CD14-positive monocyte (primary cell): ENCODE data around the gene TPM2. TPM values are rescaled to one million over a fixed set of nuclear protein-coding genes. Genes with fewer than 3 reads are reported as not detected.
A peak's percentile ranks its signal among the peaks of the same experiment; 100 is the strongest.

ENCODE experiments used
- DNase-seq, 3 donors: peaks; one replicate each; pipeline ENCODE4 v3.0.0-alpha.2; 2011 to 2022
- H2AFZ ChIP-seq: 2 replicates; pipeline ENCODE4 v1.6.0; 2012; ENCODE audit warnings: mild to moderate bottlenecking, low read depth, low read length, inconsistent platforms; ENCODE audit not compliant: insufficient read depth, poor library complexity, severe bottlenecking
- H3K27ac ChIP-seq, 2 donors: 1 replicate in 1 of 2; 2 replicates in 1 of 2; pipeline ENCODE4 v1.5.1; 2012 to 2013; ENCODE audit warnings: low read length in 2 of 2, control low read depth in 1 of 2, inconsistent platforms in 1 of 2, low read depth in 1 of 2, mild to moderate bottlenecking in 1 of 2
- H3K27me3 ChIP-seq, 2 donors: one replicate each; pipeline versions ENCODE4 v1.6.0 to v1.6.1; 2011 to 2013; ENCODE audit warnings: low read length in 2 of 2; ENCODE audit not compliant: control insufficient read depth in 2 of 2, insufficient read depth in 2 of 2
- H3K36me3 ChIP-seq, 2 donors: replicated peaks in 1 of 2; 1 replicate in 1 of 2; 2 replicates in 1 of 2; pipeline versions ENCODE4 v1.5.1 to v1.6.1; 2012 to 2013; ENCODE audit warnings: low read length in 2 of 2, control low read depth in 1 of 2, inconsistent platforms in 1 of 2, mild to moderate bottlenecking in 1 of 2; ENCODE audit not compliant: insufficient read depth in 2 of 2, control insufficient read depth in 1 of 2
- H3K4me1 ChIP-seq, 2 donors: 1 replicate in 1 of 2; 2 replicates in 1 of 2; pipeline versions ENCODE4 v1.5.1 to v1.6.1; 2012 to 2013; ENCODE audit warnings: low read length in 2 of 2, control low read depth in 1 of 2, inconsistent platforms in 1 of 2, mild to moderate bottlenecking in 1 of 2, moderate library complexity in 1 of 2; ENCODE audit not compliant: insufficient read depth in 2 of 2, control insufficient read depth in 1 of 2
- H3K4me2 ChIP-seq: replicated peaks from 2 replicates; pipeline ENCODE3; 2012; ENCODE audit warnings: low read length, moderate library complexity, mild to moderate bottlenecking; ENCODE audit not compliant: poor library complexity, severe bottlenecking; ENCODE audit errors: extremely low read depth
- H3K4me3 ChIP-seq, 3 experiments: fragments of 200-600 bp in 1 of 3; sonication (generic) in 1 of 3; replicated peaks in 1 of 3; 1 replicate in 2 of 3; 2 replicates in 1 of 3; pipeline ENCODE4 v1.5.1; 2011 to 2013; ENCODE audit warnings: low read length in 3 of 3, mild to moderate bottlenecking in 3 of 3, control low read depth in 2 of 3, low read depth in 2 of 3, inconsistent platforms in 1 of 3, moderate library complexity in 1 of 3
- H3K79me2 ChIP-seq: 2 replicates; pipeline ENCODE4 v1.6.0; 2012; ENCODE audit warnings: mild to moderate bottlenecking, control low read depth, inconsistent platforms, low read length, moderate library complexity; ENCODE audit not compliant: insufficient read depth
- H3K9ac ChIP-seq: 2 replicates; pipeline ENCODE4 v1.6.0; 2017; ENCODE audit warnings: low read length, mild to moderate bottlenecking; ENCODE audit not compliant: insufficient read depth, poor library complexity, severe bottlenecking
- H3K9me3 ChIP-seq, 2 donors: replicated peaks in 1 of 2; 1 replicate in 1 of 2; 2 replicates in 1 of 2; pipeline versions ENCODE4 v1.5.1 to v1.6.1; 2012 to 2013; ENCODE audit warnings: low read length in 2 of 2, control low read depth in 1 of 2; ENCODE audit not compliant: control insufficient read depth in 1 of 2, insufficient read depth in 1 of 2
- H4K20me1 ChIP-seq: 2 replicates; pipeline ENCODE4 v1.6.0; 2012; ENCODE audit warnings: mild to moderate bottlenecking, low read length, control low read depth, moderate library complexity; ENCODE audit not compliant: insufficient read depth
- H3K27ac Mint-ChIP-seq, 7 donors: one replicate each; pipeline ENCODE4 v1.8.0; 2020; ENCODE audit warnings: mild to moderate bottlenecking in 7 of 7, mixed read lengths in 7 of 7, moderate library complexity in 6 of 7, inconsistent platforms in 2 of 7
- H3K27me3 Mint-ChIP-seq, 3 donors: one replicate each; pipeline ENCODE4 v1.8.0; 2021 to 2022; ENCODE audit warnings: low read depth in 3 of 3, mild to moderate bottlenecking in 3 of 3, mixed read lengths in 3 of 3, moderate library complexity in 3 of 3, inconsistent platforms in 1 of 3
- H3K36me3 Mint-ChIP-seq, 2 donors: one replicate each; pipeline ENCODE4 v1.8.0; 2020; ENCODE audit warnings: mixed read lengths in 2 of 2, inconsistent platforms in 1 of 2, mild to moderate bottlenecking in 1 of 2
- H3K4me1 Mint-ChIP-seq: one replicate; pipeline ENCODE4 v1.8.0; 2020; ENCODE audit warnings: mild to moderate bottlenecking, mixed read lengths
- H3K4me3 Mint-ChIP-seq, 2 donors: one replicate each; pipeline ENCODE4 v1.8.0; 2020; ENCODE audit warnings: mild to moderate bottlenecking in 2 of 2, mixed read lengths in 2 of 2, moderate library complexity in 1 of 2
- H3K9me3 Mint-ChIP-seq, 7 donors: one replicate each; pipeline ENCODE4 v1.8.0; 2020 to 2022; ENCODE audit warnings: mixed read lengths in 7 of 7, mild to moderate bottlenecking in 6 of 7, moderate library complexity in 6 of 7, inconsistent platforms in 2 of 7
- WGBS: methylation state at CpG from one replicate; pipeline ENCODE4 v1.1.5; 2013; ENCODE audit warnings: missing lambda C conversion rate; ENCODE audit not compliant: insufficient coverage; 5-methylcytosine and 5-hydroxymethylcytosine counted together
- intact Hi-C, 2 donors: fragments of 100-400 bp; cut with micrococcal nuclease; formaldehyde crosslinking; loops; one replicate each; pipeline versions ENCODE4 v1.15.0 to v1.15.1; 2023
- polyA plus RNA-seq, 3 donors: library from polyadenylated mRNA; depleted of rRNA in 1 of 3; unstranded in 2 of 3; stranded (reverse) in 1 of 3; fragments of 300-500 nt in 2 of 3; fragments of >200 nt in 1 of 3; fragmentation: Illumina TruSeq in 2 of 3; gene quantifications; 1 replicate in 2 of 3; 2 replicates in 1 of 3; pipeline ENCODE4 v1.2.3, GENCODE V29; 2012 to 2021
- TF ChIP-seq, protein P1 (sequence below): fragments of 200-600 bp; IDR thresholded peaks from one replicate; pipeline ENCODE4 v1.8.0; 2022; ENCODE audit warnings: antibody characterized with exemption, mild to moderate bottlenecking

Gene TPM2
- polyA plus RNA-seq, 3 donors, result 7.7 TPM; not detected in 2

DNA sequence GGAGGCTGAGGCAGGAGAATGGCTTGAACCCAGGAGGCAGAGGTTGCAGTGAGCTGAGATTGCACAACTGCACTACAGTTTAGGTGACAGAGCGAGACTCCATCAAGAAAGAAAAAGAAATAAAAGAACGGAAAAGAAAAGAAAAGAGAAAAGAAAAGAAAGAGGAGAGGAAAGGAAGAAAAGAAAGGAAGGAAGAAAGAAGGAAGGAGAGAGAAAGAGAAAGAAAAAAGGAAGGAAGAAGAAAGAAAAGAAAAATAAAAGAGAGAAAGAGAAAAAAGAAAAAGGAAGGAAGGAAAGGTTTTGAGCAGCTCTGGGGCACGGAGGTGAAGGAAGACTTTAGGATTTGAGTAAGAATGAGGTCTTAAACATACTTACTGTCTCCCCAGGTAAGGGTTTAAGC, 23.9 kb upstream of the TPM2 start:
- no peaks in the 10 kb centered on the region for H3K9me3 Mint-ChIP-seq
- H3K27ac Mint-ChIP-seq, result peak overlapping the region in 1 of 7 donors; percentile 72
- WGBS, result 100% methylated on average over 2 of the region's 3 CpGs
- no peaks in the 10 kb centered on the region for H3K4me1 ChIP-seq
- peaks cover 0 to 2% (median 0%) of the 10 kb centered on the region in 3 donors for H3K27me3 Mint-ChIP-seq
- H3K4me2 ChIP-seq, result no peak overlapping the region
- TF ChIP-seq, protein P1, sequence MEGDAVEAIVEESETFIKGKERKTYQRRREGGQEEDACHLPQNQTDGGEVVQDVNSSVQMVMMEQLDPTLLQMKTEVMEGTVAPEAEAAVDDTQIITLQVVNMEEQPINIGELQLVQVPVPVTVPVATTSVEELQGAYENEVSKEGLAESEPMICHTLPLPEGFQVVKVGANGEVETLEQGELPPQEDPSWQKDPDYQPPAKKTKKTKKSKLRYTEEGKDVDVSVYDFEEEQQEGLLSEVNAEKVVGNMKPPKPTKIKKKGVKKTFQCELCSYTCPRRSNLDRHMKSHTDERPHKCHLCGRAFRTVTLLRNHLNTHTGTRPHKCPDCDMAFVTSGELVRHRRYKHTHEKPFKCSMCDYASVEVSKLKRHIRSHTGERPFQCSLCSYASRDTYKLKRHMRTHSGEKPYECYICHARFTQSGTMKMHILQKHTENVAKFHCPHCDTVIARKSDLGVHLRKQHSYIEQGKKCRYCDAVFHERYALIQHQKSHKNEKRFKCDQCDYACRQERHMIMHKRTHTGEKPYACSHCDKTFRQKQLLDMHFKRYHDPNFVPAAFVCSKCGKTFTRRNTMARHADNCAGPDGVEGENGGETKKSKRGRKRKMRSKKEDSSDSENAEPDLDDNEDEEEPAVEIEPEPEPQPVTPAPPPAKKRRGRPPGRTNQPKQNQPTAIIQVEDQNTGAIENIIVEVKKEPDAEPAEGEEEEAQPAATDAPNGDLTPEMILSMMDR, result peak; percentile 15
- peaks cover 0 to 90% of the 10 kb centered on the region in 2 donors for H3K36me3 Mint-ChIP-seq
- peaks cover 97% of the 10 kb centered on the region for H4K20me1 ChIP-seq
- no peak overlapping the region for H3K27ac ChIP-seq
- H2AFZ ChIP-seq, result no peak overlapping the region
- H3K4me1 Mint-ChIP-seq, result no peaks in the 10 kb centered on the region
- H3K9me3 ChIP-seq, result no peaks in the 10 kb centered on the region
- H3K36me3 ChIP-seq, result peaks cover 93 to 99% of the 10 kb centered on the region in 2 donors
- H3K79me2 ChIP-seq, result peaks cover 7% of the 10 kb centered on the region
- DNase-seq, result no peak
- intact Hi-C loops, result no loop called here
- H3K4me3 ChIP-seq, result no peak overlapping the region
- no peak overlapping the region for H3K4me3 Mint-ChIP-seq
- H3K27me3 ChIP-seq, result no peaks in the 10 kb centered on the region
- H3K9ac ChIP-seq, result no peak overlapping the region

DNA sequence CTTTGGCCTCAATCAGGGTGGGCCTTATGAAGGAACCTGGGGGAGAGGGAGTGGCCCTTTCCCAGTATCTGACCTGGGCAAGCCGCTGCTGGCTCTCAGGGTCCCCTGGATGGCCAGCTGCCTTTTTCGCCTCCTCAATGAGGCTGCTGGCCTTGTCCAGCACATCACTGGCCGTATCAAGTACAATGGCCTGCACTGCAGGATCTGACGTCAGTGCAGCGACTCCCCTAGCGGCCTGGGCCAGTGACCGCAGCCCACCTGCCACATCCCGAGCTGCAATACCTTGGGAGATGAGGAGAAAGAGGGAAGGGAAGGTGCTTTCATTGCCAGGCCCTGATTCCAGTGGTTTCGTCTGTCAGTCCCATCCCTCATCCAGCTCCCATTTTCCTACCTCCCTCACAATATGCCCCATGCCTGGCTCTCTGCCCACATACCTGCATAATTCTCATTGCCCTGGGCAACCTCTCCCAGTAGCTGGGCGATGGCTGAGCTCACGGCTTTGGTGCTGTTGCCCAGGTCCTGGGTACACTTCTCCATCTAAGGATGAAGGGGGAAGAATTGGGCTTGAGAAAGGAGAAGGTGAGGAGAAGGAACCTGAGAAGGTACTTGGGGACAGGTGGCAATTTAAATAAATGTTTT, 23.2 kb upstream of the TPM2 start:
- intact Hi-C loops, result no loop called here
- H3K4me3 ChIP-seq, result no peak overlapping the region
- Mint-ChIP-seq H3K4me3 (no peak overlapping the region), H3K36me3 (peaks cover 0 to 90% of the 10 kb centered on the region in 2 donors), H3K27ac (peak overlapping the region in 2 of 7 donors; percentile 26 to 72), H3K27me3 (peaks cover 0 to 2% (median 0%) of the 10 kb centered on the region in 3 donors), H3K9me3 (no peaks in the 10 kb centered on the region), H3K4me1 (no peaks in the 10 kb centered on the region)
- no peak for DNase-seq
- TF ChIP-seq, protein P1, result no peak
- no peaks in the 10 kb centered on the region for H3K27me3 ChIP-seq
- no peak overlapping the region for H3K9ac ChIP-seq
- peaks cover 93 to 99% of the 10 kb centered on the region in 2 donors for H3K36me3 ChIP-seq
- H3K4me1 ChIP-seq, result no peaks in the 10 kb centered on the region
- H4K20me1 ChIP-seq, result peaks cover 97% of the 10 kb centered on the region
- 95% methylated on average over 6 of the region's 11 CpGs for WGBS
- H3K27ac ChIP-seq, result no peak overlapping the region
- no peak overlapping the region for H3K4me2 ChIP-seq
- H3K9me3 ChIP-seq, result no peaks in the 10 kb centered on the region
- H3K79me2 ChIP-seq, result peaks cover 7% of the 10 kb centered on the region
- H2AFZ ChIP-seq, result no peak overlapping the region
